ENCODE results near the gene ACADVL.

- TF ChIP-seq, protein P1, sequence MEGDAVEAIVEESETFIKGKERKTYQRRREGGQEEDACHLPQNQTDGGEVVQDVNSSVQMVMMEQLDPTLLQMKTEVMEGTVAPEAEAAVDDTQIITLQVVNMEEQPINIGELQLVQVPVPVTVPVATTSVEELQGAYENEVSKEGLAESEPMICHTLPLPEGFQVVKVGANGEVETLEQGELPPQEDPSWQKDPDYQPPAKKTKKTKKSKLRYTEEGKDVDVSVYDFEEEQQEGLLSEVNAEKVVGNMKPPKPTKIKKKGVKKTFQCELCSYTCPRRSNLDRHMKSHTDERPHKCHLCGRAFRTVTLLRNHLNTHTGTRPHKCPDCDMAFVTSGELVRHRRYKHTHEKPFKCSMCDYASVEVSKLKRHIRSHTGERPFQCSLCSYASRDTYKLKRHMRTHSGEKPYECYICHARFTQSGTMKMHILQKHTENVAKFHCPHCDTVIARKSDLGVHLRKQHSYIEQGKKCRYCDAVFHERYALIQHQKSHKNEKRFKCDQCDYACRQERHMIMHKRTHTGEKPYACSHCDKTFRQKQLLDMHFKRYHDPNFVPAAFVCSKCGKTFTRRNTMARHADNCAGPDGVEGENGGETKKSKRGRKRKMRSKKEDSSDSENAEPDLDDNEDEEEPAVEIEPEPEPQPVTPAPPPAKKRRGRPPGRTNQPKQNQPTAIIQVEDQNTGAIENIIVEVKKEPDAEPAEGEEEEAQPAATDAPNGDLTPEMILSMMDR (IDR thresholded peaks at IDR 0.05; ENCODE audit: low read depth, low read length, poor library complexity, severe bottlenecking): no peak
- no peak for TF ChIP-seq EZH2phosphoT487 (IDR thresholded peaks at IDR 0.05; ENCODE audit: borderline replicate concordance, low read length)
These were observed 35.6 kb upstream of the ACADVL start for GRCh38 chr17:7184091-7184488.

Data from DOHH2 (cell line).